ENCODE data around the gene KCTD17.

KCTD17 gene

GRCh38 chr22:37051391-37052385 lies at the start of gene KCTD17:
Gene KCTD17, plus strand, starts transcription at chr22:37051742. Its CDS starts 19 bp downstream, at chr22:37051761.
- peak in 1 of 2 donors; percentile 17 for DNase-seq

GRCh38 chr22:37001826-37002225 lies 49.7 kb upstream of the KCTD17 start:
- no peak for DNase-seq

- no peak for DNase-seq
Observed at GRCh38 chr22:37002633-37003032, 48.9 kb upstream of the KCTD17 start.

GRCh38 chr22:37007651-37008050 lies 43.9 kb upstream of the KCTD17 start:
- no peak for DNase-seq

GRCh38 chr22:37008365-37008764 lies 43.2 kb upstream of the KCTD17 start:
- no peak for DNase-seq

- DNase-seq, result no peak
Observed at GRCh38 chr22:37009490-37009889, 42.1 kb upstream of the KCTD17 start.

- DNase-seq, result no peak
Observed at GRCh38 chr22:37010174-37010573, 41.4 kb upstream of the KCTD17 start.

- DNase-seq, result no peak
Observed at GRCh38 chr22:37010976-37011375, 40.6 kb upstream of the KCTD17 start.

- DNase-seq, result no peak
Observed at GRCh38 chr22:37011472-37011871, 40.1 kb upstream of the KCTD17 start.

- no peak for DNase-seq
Observed at GRCh38 chr22:37012262-37012904, 39.2 kb upstream of the KCTD17 start.

- no peak for DNase-seq
Observed at GRCh38 chr22:37012956-37013355, 38.6 kb upstream of the KCTD17 start.

- DNase-seq, result no peak
Observed at GRCh38 chr22:37014415-37014806, 37.1 kb upstream of the KCTD17 start.

GRCh38 chr22:37014835-37015586 lies 36.5 kb upstream of the KCTD17 start:
- no peak for DNase-seq

GRCh38 chr22:37015587-37015878 lies 36.0 kb upstream of the KCTD17 start:
- DNase-seq, result no peak

GRCh38 chr22:37016134-37016910 lies 35.2 kb upstream of the KCTD17 start:
- no peak for DNase-seq

- no peak for DNase-seq
Observed at GRCh38 chr22:37017356-37017755, 34.2 kb upstream of the KCTD17 start.

- no peak for DNase-seq
Observed at GRCh38 chr22:37018086-37018814, 33.3 kb upstream of the KCTD17 start.

- DNase-seq, result peak in 1 of 2 donors; percentile 57
Observed at GRCh38 chr22:37018815-37019308, 32.7 kb upstream of the KCTD17 start.

GRCh38 chr22:37019309-37020191 lies 32.0 kb upstream of the KCTD17 start, which contains the start of the genes MPST and TST:
Gene MPST, plus strand, starts transcription at chr22:37019742. Its CDS starts 95 bp downstream, at chr22:37019837.
Gene TST, minus strand, starts transcription at chr22:37019447. Its CDS starts 715 bp downstream, at chr22:37018732.
- DNase-seq, result peak; percentile 18 to 57

GRCh38 chr22:37020192-37020479 lies 31.4 kb upstream of the KCTD17 start:
- no peak for DNase-seq

GRCh38 chr22:37021041-37021440 lies 30.5 kb upstream of the KCTD17 start:
- no peak for DNase-seq
